HG02623 (cell line): Measurements from ENCODE around the gene TBATA.

ENCODE experiments used
- ATAC-seq: cut with Tn5 transposase; IDR thresholded peaks from one replicate; pipeline ENCODE4 v1.9.1; 2021; ENCODE audit warnings: moderate library complexity; ENCODE audit not compliant: unreplicated experiment

The TBATA gene

GRCh38 chr10:70722820-70723424 lies 62.3 kb downstream of the TBATA start:
- no peak for ATAC-seq
